OCI-LY3 (cell line): ENCODE results near the gene SLC9A4.

Experiments used
- EZH2phosphoT487 ChIP-seq: fragments of 200-600 bp; shearing (Covaris generic); IDR thresholded peaks from 2 replicates; pipeline ENCODE4 v1.6.1; 2018; ENCODE audit warnings: antibody characterized with exemption, mixed run types, low read depth
- TF ChIP-seq, protein P1 (sequence below): fragments of 200-600, 300-600 bp; sonication (generic); IDR thresholded peaks from 2 replicates; pipeline ENCODE4 v1.5.1; 2014; ENCODE audit warnings: antibody characterized with exemption, low read length, low read depth

- TF ChIP-seq, protein P1, sequence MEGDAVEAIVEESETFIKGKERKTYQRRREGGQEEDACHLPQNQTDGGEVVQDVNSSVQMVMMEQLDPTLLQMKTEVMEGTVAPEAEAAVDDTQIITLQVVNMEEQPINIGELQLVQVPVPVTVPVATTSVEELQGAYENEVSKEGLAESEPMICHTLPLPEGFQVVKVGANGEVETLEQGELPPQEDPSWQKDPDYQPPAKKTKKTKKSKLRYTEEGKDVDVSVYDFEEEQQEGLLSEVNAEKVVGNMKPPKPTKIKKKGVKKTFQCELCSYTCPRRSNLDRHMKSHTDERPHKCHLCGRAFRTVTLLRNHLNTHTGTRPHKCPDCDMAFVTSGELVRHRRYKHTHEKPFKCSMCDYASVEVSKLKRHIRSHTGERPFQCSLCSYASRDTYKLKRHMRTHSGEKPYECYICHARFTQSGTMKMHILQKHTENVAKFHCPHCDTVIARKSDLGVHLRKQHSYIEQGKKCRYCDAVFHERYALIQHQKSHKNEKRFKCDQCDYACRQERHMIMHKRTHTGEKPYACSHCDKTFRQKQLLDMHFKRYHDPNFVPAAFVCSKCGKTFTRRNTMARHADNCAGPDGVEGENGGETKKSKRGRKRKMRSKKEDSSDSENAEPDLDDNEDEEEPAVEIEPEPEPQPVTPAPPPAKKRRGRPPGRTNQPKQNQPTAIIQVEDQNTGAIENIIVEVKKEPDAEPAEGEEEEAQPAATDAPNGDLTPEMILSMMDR = no peak
- TF ChIP-seq EZH2phosphoT487 = no peak
Observed at GRCh38 chr2:102481931-102482330, 8.9 kb downstream of the SLC9A4 start.
